GM19025 (cell line): ENCODE data around the gene DFFB.

ENCODE experiments used
- ATAC-seq: cut with Tn5 transposase; IDR thresholded peaks from one replicate; pipeline ENCODE4 v1.9.1; 2021; ENCODE audit warnings: mild to moderate bottlenecking, low read depth, moderate library complexity; ENCODE audit not compliant: unreplicated experiment

Gene DFFB

DNA sequence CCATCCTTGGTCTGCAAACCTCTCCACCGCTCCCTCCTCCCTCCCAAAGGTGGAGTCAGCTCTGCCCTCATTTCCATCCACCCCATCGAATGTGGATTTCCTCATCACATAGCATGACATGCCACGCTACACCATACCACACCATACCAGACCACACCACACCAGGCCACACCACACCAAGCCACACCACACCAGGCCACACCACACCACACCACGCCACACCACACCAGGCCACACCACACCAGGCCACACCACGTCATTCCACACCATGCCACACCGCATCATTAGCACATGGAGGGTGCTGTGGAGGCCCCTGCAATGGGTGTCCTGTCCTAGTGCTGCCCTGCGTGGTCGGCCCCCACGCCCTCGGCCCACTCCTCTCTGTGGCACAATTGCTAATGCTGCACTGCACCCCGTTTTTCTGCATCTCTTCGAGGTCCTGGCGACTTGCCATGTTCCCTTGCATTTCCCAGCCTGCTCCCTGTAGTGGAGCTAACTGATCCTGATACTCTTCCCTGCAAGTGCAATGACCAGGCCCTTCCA is 11.3 kb downstream of the DFFB start:
- ATAC-seq, result no peak

DNA sequence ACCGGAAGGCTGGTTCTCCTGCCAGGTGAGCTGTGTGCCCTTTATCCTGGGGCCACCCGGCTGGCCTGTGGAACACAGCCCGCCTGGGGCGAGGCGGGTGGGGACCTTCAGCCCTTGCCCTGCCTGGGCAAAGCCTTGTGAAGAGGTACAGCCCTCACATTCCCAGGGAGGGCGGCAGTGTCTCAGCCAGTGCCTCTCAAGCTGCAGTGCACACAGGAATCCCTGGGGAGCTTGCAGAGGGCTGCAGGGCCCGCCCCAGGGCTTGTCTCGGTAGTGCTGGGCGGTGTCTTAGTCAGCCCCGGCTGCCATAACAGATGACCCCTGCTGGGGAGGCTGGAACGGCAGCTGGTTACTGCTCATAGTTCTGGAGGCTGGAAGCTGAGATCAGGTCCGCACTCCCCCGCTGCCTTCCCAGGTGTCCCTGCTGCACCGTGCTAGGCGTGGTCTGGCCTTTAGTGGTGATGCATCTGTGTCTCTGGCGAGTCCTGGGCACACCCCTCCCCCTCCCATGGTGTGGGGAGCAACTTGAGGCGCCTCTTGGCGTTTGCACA is 12.6 kb downstream of the DFFB start:
- ATAC-seq, result no peak

DNA sequence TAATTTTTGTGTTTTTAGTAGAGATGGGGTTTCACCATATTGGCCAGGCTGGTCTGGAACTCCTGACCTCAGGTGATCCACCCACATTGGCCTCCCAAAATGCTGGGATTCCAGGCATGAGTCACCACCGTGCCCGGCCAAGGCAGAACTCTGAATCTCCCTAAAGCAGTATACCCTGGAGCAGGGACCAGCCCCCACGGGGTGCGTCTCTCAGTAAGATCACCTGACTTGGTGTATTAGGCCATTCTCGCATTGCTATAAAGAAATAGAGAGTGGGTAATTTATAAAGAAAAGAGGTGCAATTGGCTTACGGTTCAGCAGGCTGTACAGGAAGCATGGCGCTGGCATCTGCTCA is 14.2 kb downstream of the DFFB start:
- ATAC-seq, result no peak

DNA sequence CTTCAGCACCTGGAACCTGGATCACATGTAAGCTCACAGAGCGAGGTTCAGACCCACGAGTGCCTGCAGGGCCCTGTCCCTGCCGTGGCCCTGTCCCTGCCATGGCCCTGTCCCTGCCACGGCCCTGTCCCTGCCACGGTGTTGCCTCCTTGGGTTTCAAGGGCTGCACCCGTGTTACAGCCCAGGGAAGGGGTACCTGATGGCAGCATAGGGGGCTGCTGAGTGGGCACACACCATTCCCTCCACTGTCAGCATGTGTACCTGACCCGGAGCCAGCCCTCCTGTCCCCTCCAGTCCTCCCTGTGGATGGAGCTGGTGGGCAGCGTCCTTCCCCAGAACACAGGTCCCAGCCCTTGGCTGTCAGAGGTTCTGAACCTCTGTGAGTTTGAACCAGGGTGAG is 15.3 kb downstream of the DFFB start:
- ATAC-seq, result no peak

DNA sequence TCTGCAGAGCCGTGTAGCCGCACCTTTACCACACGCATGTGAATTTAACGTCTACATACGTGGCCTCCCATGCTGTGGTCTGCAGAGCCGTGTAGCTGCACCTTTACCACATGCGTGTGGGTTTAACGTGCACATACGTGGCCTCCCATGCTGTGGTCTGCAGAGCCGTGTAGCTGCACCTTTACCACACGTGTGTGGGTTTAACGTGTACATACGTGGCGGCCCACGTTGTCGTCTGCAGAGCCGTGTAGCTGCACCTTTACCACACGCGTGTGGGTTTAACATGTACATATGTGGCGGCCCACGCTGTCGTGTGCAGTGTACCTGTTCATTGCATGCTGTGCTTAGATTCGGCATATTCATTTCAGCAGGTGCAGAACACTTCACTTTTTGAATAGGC is 17.5 kb downstream of the DFFB start:
- no peak for ATAC-seq

DNA sequence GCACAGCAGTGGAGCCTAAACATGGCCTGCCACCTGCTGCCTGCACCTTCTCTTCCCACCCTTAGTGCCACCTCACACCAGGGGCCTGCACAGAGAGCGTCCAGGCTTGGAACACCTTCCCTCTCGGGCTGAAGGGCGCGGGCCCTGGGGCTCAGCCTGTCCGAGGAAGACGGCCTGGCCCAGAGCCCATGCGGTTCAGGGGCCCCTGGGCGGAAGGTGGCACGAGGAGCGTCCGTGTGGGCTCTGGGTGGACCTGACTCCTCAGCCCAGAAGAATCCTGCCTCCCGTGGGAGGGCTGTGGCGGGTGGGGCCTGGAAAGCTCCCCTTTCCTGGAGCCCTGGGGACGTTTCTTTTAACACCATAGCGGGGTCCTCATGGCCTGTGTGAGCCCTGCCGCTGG is 19.4 kb downstream of the DFFB start:
- no peak for ATAC-seq

DNA sequence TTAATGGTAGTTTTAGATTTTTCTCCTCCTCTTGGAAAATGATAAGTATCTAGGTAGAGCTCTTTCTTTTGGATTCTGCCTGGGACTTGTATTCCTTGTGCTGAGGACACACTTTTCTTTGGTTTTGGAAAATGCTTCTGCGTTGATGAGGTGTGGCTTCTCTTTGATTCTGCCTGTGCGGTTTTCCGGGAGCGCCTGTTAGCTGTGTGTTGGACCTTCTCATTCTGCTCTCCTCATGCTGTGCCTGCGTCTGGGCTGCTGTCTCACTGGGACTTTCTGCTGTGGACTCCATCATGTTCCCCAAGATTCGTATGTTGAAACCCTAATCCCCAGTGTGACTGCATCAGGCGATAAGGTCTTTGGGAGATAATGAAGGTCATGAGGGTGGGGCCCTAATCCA is 21.8 kb downstream of the DFFB start:
- no peak for ATAC-seq

DNA sequence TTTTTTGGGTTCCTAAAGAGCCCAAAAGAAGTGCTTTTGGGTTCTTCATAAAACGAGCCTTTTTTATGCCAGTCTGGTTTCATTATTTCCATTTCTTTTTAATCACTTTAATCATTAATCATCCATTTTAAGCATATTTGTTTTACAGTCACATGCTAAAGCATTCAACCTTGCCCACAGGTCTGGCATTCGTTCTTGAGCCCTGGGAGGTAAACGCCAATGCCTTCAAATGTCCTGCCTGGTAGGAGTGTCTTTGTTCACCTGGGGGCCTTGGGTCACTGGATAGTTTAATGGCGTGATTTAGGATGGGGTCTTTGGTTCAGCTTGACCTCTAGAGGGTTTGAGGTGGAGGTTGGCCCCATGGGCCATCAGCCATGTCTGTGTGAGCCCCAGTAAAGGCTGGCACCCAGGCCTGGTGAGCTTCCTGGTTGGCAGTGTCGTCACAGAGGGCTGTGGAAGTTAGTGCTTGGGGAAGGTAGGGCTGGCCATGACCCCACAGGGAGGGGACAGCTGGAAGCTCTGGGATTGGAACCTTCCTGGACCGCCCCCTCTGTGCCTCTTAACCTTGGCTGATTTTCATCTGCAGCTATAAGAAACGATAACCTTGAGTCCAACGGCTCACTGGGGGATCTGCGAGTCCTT is 22.6 kb downstream of the DFFB start:
- ATAC-seq, result no peak

DNA sequence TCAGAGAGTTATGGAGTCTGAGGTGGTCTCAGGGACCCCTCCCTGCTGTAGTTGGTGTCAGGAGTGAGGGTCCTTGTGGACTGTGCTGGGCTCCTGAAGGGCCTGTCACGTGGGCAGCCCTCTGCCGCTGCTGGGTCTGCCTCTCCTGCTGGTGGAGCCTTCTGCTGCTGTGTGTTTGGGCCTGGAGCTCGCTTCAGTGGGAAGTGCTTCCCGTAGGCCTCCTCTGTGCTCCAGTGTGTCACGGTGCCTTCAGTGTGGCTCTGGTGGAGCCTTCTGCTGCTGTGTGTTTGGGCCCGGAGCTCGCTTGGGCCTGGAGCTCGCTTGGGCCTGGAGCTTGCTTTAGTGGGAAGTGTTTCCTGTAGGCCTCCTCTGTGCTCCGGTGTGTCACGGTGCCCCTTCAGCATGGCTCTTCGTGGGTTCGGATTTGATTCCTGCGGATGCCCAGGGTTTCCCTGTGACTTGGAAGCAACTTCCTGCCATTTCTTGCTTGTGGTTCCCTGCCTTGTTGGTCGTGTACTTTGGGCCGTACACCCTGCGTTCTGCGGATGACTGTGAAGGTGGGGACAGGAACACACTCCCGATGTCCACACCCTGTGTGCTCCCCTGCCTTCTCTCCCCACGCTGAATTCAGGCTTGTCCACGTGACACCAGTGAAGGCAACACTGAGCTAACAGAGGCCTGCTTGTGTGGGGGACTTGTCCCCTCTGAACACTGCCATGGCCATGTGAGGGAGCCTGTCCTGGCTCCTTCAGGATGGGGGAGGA is 23.3 kb downstream of the DFFB start:
- no peak for ATAC-seq

DNA sequence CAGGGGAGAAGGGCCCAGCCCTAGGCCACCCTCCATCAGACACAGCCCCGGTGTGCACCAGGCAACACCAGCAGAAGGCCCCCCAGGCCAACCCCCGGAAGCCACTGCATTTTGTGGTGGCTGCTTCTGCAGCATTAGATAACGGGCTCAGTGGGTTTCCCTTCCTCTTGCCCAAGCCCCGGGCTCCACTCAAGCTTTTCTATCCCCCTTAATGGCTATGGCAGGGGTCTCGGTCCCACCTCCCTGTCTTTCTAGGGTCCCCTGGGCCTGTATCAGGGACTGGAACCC is 23.9 kb downstream of the DFFB start:
- no peak for ATAC-seq

DNA sequence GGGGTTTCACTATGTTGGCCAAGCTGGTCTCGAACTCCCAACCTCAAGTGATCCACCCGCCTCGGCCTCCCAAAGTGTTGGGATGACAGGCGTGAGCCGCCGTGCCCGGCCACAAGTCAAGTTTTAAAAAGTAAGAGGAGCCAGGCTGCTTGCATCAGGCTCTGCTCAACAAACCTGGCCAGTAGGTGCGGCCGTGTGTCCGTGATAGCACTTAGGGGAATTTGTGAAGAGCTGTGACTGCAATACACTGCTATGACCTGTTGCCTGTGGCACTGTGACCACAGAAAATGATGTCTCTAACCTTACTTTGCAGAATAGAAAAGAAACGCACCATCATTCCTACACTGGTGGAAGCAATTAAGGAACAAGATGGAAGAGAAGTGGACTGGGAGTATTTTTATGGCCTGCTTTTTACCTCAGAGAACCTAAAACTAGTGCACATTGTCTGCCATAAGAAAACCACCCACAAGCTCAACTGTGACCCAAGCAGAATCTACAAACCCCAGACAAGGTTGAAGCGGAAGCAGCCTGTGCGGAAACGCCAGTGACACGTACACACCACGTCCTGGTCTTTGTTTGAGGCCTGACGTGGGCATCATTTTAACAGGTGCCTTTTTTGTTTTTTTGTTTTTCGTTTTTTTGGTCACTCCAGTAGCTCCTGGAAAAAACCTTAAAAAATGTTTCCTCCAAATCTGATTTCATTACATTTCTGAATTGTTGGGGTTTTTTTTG is 26.1 kb downstream of the DFFB start:
- no peak for ATAC-seq

DNA sequence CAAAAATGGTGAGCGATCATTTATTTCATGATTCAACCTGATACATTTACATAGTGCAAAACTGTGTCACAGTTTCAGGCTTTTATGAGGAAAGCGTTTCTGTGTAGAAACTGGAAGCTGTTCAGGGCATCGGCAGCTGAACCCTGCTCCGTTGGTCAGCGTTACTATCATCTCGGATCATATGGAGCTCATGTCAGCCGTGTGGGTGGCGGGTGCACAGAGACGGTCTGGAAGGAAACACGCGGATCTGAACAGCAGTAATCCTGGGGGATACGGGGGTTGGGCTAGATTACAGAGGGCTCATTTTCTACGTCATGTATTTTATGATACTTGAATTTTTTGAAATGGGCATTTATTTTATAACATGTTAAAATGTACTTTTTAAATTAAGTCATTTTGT is 27.7 kb downstream of the DFFB start:
- no peak for ATAC-seq

DNA sequence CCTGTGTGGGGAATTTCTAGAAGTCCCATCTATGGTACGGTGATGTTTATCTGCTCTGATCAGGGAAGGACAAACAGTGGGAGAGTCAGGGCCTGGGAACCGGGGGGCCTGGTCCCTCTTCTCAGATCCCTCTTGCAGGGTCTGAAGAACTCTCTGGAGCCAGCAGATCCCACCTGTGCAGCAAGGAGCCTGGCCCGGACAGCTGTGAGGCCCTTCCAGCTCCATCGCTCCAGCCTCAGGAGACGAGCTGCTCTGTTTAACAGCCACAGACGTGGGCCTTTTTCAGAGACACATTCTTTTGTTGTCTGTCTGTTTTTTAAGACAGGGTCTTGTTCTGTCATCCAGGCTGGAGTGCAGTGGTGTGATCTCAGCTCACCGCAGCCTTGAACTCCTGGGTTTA is 28.3 kb downstream of the DFFB start:
- ATAC-seq, result no peak

DNA sequence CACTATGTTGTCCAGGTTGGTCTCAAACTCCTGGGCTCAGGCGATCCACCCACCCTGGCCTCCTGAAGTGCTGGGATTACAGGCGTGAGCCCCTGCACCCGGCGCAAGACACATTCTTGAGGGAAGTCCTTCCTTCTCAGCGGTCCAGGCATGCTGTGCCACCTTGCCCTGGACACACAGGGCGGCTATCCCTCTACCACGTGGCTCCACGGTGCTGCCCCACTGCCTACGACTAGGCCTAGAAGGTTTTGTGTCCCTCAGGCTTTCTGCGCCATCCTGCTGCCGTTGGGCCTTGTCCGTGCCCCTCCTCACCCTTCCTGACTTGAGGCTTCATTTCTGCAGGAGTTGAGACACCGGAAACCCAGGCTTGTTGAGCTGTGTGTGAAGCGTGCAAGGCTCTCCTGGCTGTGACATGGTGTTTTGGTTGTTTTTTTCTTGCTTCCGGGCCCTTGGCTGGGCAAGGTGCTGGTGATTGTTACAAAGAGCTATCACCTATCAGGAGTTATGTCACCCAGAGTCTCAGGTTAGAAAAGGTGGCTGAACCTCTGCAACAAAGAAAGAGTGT is 28.9 kb downstream of the DFFB start:
- no peak for ATAC-seq

DNA sequence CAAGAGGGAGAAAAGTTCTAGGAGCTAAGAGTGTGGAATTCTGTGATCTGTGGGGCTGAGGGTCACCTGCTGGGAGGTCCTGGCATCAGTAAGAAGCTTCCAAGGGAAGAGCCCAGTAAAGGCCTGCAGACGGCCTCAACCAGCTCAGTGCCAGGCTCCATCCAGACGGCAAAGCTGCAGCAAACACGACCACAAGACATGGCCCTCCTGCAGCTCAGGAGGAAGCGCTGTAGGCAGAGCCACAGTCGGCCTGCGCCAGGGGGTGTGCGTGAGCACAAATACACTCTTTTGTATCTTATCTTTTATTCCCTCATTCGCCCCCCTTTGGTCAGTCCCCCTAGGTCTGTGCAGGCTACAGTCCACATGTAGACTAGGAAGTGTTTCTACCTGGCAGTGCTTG is 29.4 kb downstream of the DFFB start:
- ATAC-seq, result no peak

DNA sequence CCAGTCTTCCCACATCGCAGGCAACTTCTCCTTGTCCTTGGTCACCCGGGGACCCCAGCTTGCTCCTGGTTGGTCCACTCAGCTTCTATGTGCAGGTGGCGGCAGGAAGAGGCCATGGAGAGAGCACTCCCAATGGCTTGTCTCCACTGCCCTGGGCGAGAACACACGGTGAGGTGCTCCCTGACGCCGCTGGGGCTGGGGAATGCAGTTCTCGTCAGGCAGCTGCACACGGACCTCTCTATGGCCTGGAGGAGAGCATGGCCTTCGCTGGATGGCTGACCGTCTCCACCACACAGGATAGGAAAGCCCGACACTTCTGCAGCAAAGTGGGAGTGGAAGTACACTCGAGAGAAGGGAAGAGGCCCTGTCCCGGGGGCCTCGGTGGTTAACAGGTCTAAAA is 31.0 kb downstream of the DFFB start:
- no peak for ATAC-seq

DNA sequence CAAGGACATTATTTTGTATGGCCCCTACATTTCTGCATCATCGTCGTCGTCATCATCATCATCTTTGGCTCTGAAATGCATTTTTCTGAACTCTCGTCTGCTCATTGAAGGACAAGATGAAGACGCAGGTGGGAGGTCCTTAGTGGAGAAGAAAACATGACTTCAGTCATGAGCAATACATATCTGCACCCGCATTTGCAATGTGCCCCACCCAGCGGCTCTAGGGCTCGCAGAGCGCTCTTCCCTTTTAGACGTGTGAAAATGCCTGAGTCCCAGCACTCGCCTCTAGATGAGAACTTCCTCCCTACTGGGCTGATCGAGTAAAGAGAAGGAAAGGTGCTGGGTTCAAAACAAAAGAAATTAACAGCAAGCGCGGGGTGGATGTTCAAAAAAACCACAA is 32.7 kb downstream of the DFFB start:
- no peak for ATAC-seq

DNA sequence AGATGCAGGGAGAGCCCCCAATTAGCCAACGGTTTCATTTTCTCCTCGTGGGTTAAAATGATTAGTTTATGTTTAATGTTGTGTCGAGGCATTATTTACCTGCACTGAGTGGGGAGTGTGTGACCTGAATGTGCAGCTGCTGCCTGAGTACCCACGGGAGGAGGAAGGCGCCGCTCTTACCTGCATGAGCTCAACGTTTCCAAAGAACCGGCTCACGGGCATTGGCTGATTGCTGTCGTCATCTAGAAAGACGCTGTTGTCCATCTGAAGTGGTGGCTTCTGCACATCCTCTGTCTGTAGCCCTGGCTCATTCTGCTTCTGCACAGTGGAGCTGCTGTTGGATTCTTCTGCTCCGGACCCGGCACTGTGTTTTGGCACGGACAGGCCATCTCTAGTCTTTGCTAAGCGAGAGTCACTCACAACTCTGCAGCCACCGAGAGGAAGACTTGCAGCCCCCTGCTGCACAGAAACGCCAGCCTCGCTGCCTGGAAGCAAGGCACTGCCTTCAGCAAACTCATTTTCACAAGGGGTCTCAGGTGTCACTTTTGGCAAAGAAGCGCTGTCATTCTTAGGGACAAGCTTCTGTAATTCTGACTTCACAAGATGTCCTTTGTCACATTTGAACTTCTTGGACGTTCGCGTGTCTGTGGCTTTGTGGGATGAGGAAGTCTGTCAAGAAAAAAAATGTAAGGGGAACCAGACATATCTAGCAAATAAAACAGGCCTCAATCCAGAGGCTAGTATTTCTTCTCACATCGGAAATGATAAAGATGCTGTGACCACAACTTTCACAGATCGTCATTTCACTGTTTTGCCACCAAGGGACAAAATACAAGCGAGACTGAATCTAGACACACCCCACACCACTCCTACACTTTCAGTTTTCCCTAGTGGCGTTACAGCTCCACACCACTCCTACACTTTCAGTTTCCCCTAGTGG is 33.4 kb downstream of the DFFB start:
- ATAC-seq, result no peak

DNA sequence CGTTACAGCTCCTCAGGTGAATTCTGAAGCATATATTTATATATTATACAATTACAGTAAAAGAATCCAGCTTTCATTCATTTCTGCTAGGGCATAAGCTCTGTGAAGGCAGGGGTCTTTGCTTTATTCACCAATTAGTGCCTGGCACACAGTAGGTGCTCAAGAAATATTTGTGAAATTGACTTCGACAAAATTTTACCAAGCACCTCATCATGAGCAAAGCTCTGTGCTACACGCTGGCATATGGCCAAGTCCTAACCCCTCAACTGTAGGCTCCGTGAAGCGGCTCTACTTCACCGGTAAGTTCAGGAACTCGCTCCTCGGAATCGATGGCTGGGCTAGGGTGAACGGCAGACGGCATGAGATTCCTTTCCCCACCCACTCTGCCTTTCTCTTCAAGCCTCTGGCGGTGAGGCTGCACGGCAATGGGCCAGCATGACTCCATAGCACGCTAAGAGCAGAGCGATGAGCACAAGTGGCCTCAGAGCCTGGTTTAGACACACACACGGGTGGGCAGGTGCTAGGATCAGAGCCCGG is 34.1 kb downstream of the DFFB start:
- no peak for ATAC-seq

DNA sequence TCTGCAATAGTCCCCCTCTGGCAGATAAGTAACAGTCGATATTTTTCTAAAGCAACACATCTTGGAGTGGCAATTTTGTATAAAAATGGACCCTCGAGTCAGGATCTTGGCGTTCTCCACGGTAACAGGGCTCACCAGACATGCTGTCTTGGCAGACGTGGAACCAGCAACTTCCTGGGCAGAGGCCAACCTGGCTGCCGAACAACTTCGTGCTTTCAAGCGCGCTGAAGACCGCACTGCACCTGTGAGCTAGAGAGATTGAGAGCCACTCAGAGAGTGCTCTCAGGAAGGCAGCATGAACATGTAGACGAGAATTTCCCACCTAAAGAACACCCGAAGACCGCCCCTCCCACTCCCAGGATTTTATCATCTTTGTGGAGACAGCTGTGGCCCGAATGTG is 35.5 kb downstream of the DFFB start:
- no peak for ATAC-seq
